Measurements from ENCODE around the gene GATM. TPM values are rescaled to one million over a fixed set of nuclear protein-coding genes. Genes with fewer than 3 reads are reported as not detected.

Gene GATM
- total and polyA plus RNA-seq, 9 donors = 153 to 331 (median 259) TPM

- no CpG with 5 or more reads among the region's 7 CpGs for WGBS (ENCODE audit: insufficient coverage)
- H3K4me3 ChIP-seq (ENCODE audit: low read length) = no peak overlapping the region
- DNase-seq = peak; percentile 80
- H3K9me3 ChIP-seq (replicated peaks; ENCODE audit: control insufficient read depth, low read depth, low read length) = no peaks in the 10 kb centered on the region
- H3K27me3 ChIP-seq (ENCODE audit: control insufficient read depth, insufficient read depth, low read length) = no peaks in the 10 kb centered on the region
- H3K27ac ChIP-seq (ENCODE audit: low read length) = no peak overlapping the region
- no peaks in the 10 kb centered on the region for H3K36me3 ChIP-seq (ENCODE audit: control insufficient read depth, insufficient read depth, low read length)
- no peaks in the 10 kb centered on the region for H3K4me1 ChIP-seq (ENCODE audit: control insufficient read depth, insufficient read depth, low read length)
Measured at GRCh38 chr15:45391746-45392583, 13.6 kb upstream of the GATM start.

- DNase-seq = no peak
- H3K4me3 ChIP-seq (ENCODE audit: low read length) = no peak overlapping the region
- no peaks in the 10 kb centered on the region for H3K27me3 ChIP-seq (ENCODE audit: control insufficient read depth, insufficient read depth, low read length)
- H3K4me1 ChIP-seq (ENCODE audit: control insufficient read depth, insufficient read depth, low read length) = peaks cover 3% of the 10 kb centered on the region
- H3K9me3 ChIP-seq (replicated peaks; ENCODE audit: control insufficient read depth, low read depth, low read length) = no peaks in the 10 kb centered on the region
- H3K36me3 ChIP-seq (ENCODE audit: control insufficient read depth, insufficient read depth, low read length) = no peaks in the 10 kb centered on the region
- no peak overlapping the region for H3K27ac ChIP-seq (ENCODE audit: low read length)
Measured at GRCh38 chr15:45389351-45389750, 11.0 kb upstream of the GATM start.

- no peak for DNase-seq
- WGBS (ENCODE audit: insufficient coverage) = no CpG with 5 or more reads among the region's 1 CpG
- H3K9me3 ChIP-seq (replicated peaks; ENCODE audit: control insufficient read depth, low read depth, low read length) = no peaks in the 10 kb centered on the region
- peaks cover 3% of the 10 kb centered on the region for H3K4me1 ChIP-seq (ENCODE audit: control insufficient read depth, insufficient read depth, low read length)
- no peaks in the 10 kb centered on the region for H3K27me3 ChIP-seq (ENCODE audit: control insufficient read depth, insufficient read depth, low read length)
- no peaks in the 10 kb centered on the region for H3K36me3 ChIP-seq (ENCODE audit: control insufficient read depth, insufficient read depth, low read length)
- no peak overlapping the region for H3K27ac ChIP-seq (ENCODE audit: low read length)
- no peak overlapping the region for H3K4me3 ChIP-seq (ENCODE audit: low read length)
Measured at GRCh38 chr15:45387380-45388007, 9.2 kb upstream of the GATM start.

- Histone ChIP-seq H3K4me1 (ENCODE audit: control insufficient read depth, insufficient read depth, low read length) (peaks cover 3% of the 10 kb centered on the region), H3K9me3 (replicated peaks; ENCODE audit: control insufficient read depth, low read depth, low read length) (no peaks in the 10 kb centered on the region), H3K27ac (ENCODE audit: low read length) (no peak overlapping the region), H3K36me3 (ENCODE audit: control insufficient read depth, insufficient read depth, low read length) (no peaks in the 10 kb centered on the region), H3K27me3 (ENCODE audit: control insufficient read depth, insufficient read depth, low read length) (no peaks in the 10 kb centered on the region), H3K4me3 (ENCODE audit: low read length) (no peak overlapping the region)
- no CpG with 5 or more reads among the region's 1 CpG for WGBS (ENCODE audit: insufficient coverage)
- DNase-seq = no peak
Measured at GRCh38 chr15:45386974-45387373, 8.6 kb upstream of the GATM start.

- Histone ChIP-seq H3K4me1 (ENCODE audit: control insufficient read depth, insufficient read depth, low read length) (peaks cover 3% of the 10 kb centered on the region), H3K9me3 (replicated peaks; ENCODE audit: control insufficient read depth, low read depth, low read length) (no peaks in the 10 kb centered on the region), H3K27ac (ENCODE audit: low read length) (no peak overlapping the region), H3K27me3 (ENCODE audit: control insufficient read depth, insufficient read depth, low read length) (no peaks in the 10 kb centered on the region), H3K36me3 (ENCODE audit: control insufficient read depth, insufficient read depth, low read length) (no peaks in the 10 kb centered on the region), H3K4me3 (ENCODE audit: low read length) (no peak overlapping the region)
- 17% methylated on average over 1 of the region's 5 CpGs for WGBS (ENCODE audit: insufficient coverage)
- no peak for DNase-seq
Measured at GRCh38 chr15:45386420-45386819, 8.1 kb upstream of the GATM start.

- Histone ChIP-seq H3K4me3 (ENCODE audit: low read length) (no peak overlapping the region), H3K4me1 (ENCODE audit: control insufficient read depth, insufficient read depth, low read length) (peaks cover 3% of the 10 kb centered on the region), H3K36me3 (ENCODE audit: control insufficient read depth, insufficient read depth, low read length) (no peaks in the 10 kb centered on the region), H3K27ac (ENCODE audit: low read length) (no peak overlapping the region), H3K27me3 (ENCODE audit: control insufficient read depth, insufficient read depth, low read length) (no peaks in the 10 kb centered on the region), H3K9me3 (replicated peaks; ENCODE audit: control insufficient read depth, low read depth, low read length) (no peaks in the 10 kb centered on the region)
- WGBS (ENCODE audit: insufficient coverage) = 60% methylated on average over 1 of the region's 1 CpG
- no peak for DNase-seq
Measured at GRCh38 chr15:45385590-45385989, 7.2 kb upstream of the GATM start.

- no peaks in the 10 kb centered on the region for H3K27me3 ChIP-seq (ENCODE audit: control insufficient read depth, insufficient read depth, low read length)
- 100% methylated on average over 1 of the region's 2 CpGs for WGBS (ENCODE audit: insufficient coverage)
Measured at GRCh38 chr15:45384700-45385099, 6.4 kb upstream of the GATM start.

GRCh38 chr15:45378913-45379262, 544 bp upstream of the GATM start:
- peaks cover 20% of the 10 kb centered on the region for H3K27me3 ChIP-seq (ENCODE audit: control insufficient read depth, insufficient read depth, low read length)
- no peaks in the 10 kb centered on the region for H3K9me3 ChIP-seq (replicated peaks; ENCODE audit: control insufficient read depth, low read depth, low read length)
- peak overlapping the region; percentile 77 for H3K4me3 ChIP-seq (ENCODE audit: low read length)
- H3K4me1 ChIP-seq (ENCODE audit: control insufficient read depth, insufficient read depth, low read length) = peaks cover 26% of the 10 kb centered on the region
- peaks cover 10% of the 10 kb centered on the region for H3K36me3 ChIP-seq (ENCODE audit: control insufficient read depth, insufficient read depth, low read length)
- peak; percentile 48 for DNase-seq
- 15% methylated on average over 8 of the region's 11 CpGs for WGBS (ENCODE audit: insufficient coverage)
- H3K27ac ChIP-seq (ENCODE audit: low read length) = peak overlapping the region; percentile 73

More at GRCh38 chr15:45384700-45385099, 6.4 kb upstream of the GATM start:
- no peak for DNase-seq
- Histone ChIP-seq H3K4me3 (ENCODE audit: low read length) (no peak overlapping the region), H3K36me3 (ENCODE audit: control insufficient read depth, insufficient read depth, low read length) (no peaks in the 10 kb centered on the region), H3K27ac (ENCODE audit: low read length) (no peak overlapping the region), H3K4me1 (ENCODE audit: control insufficient read depth, insufficient read depth, low read length) (peaks cover 3% of the 10 kb centered on the region), H3K9me3 (replicated peaks; ENCODE audit: control insufficient read depth, low read depth, low read length) (no peaks in the 10 kb centered on the region)

GRCh38 chr15:45377609-45378148, 665 bp downstream of the GATM start:
- Histone ChIP-seq H3K9me3 (replicated peaks; ENCODE audit: control insufficient read depth, low read depth, low read length) (no peaks in the 10 kb centered on the region), H3K27ac (ENCODE audit: low read length) (peak overlapping the region; percentile 94), H3K4me1 (ENCODE audit: control insufficient read depth, insufficient read depth, low read length) (peaks cover 26% of the 10 kb centered on the region), H3K4me3 (ENCODE audit: low read length) (peak overlapping the region; percentile 77), H3K27me3 (ENCODE audit: control insufficient read depth, insufficient read depth, low read length) (peaks cover 20% of the 10 kb centered on the region), H3K36me3 (ENCODE audit: control insufficient read depth, insufficient read depth, low read length) (peaks cover 12% of the 10 kb centered on the region)
- DNase-seq = peak; percentile 87
- WGBS (ENCODE audit: insufficient coverage) = under 1% methylated on average over 32 of the region's 32 CpGs

GRCh38 chr15:45376967-45377608, 1.3 kb downstream of the GATM start:
- Histone ChIP-seq H3K36me3 (ENCODE audit: control insufficient read depth, insufficient read depth, low read length) (peaks cover 12% of the 10 kb centered on the region), H3K27me3 (ENCODE audit: control insufficient read depth, insufficient read depth, low read length) (peaks cover 20% of the 10 kb centered on the region), H3K27ac (ENCODE audit: low read length) (peak overlapping the region; percentile 94), H3K4me3 (ENCODE audit: low read length) (peak overlapping the region; percentile 77), H3K9me3 (replicated peaks; ENCODE audit: control insufficient read depth, low read depth, low read length) (no peaks in the 10 kb centered on the region), H3K4me1 (ENCODE audit: control insufficient read depth, insufficient read depth, low read length) (peaks cover 26% of the 10 kb centered on the region)
- peak; percentile 37 for DNase-seq
- 17% methylated on average over 2 of the region's 5 CpGs for WGBS (ENCODE audit: insufficient coverage)
